GM12891 (cell line): Measurements from ENCODE around the gene ZNF41.

ENCODE experiments used
- POLR2A ChIP-seq: IDR thresholded peaks from 2 replicates; pipeline ENCODE4 v1.6.1; 2011; ENCODE audit warnings: low read depth, low read length, control low read depth
- SPI1 ChIP-seq: IDR thresholded peaks from 2 replicates; pipeline ENCODE4 v1.6.1; 2011; ENCODE audit warnings: low read depth, low read length, control low read depth
- TAF1 ChIP-seq: IDR thresholded peaks from 2 replicates; pipeline ENCODE4 v1.6.1; 2011; ENCODE audit warnings: low read depth, low read length, control low read depth

- TF ChIP-seq TAF1, result no peak
- TF ChIP-seq POLR2A, result no peak
- no peak for TF ChIP-seq SPI1
These were observed 7.5 kb downstream of the ZNF41 start for GRCh38 chrX:47475476-47475875.
